ENCODE measurements around the gene ANXA2. TPM values are rescaled to one million over a fixed set of nuclear protein-coding genes. Genes with fewer than 3 reads are reported as not detected.

The ANXA2 gene
- total RNA-seq, 1 donor from 2014 or later, result 631 TPM

- no peak overlapping the region for H3K4me3 ChIP-seq (ENCODE audit: low read length in 3 of 3)
- no peak overlapping the region for H3K27ac ChIP-seq (ENCODE audit: low read depth, low read length)
- no peak overlapping the region for H3K9ac ChIP-seq (ENCODE audit: low read depth in 1 of 3, low read length in 3 of 3)
- no peaks in the 10 kb centered on the region for H3K9me3 ChIP-seq (ENCODE audit: control insufficient read depth in 3 of 3, low read length in 3 of 3)
- H3K36me3 ChIP-seq (ENCODE audit: control insufficient read depth in 3 of 3, insufficient read depth in 3 of 3, low read length in 3 of 3), result peaks cover 0 to 4% (median 0%) of the 10 kb centered on the region in 3 donors
- H3K27me3 ChIP-seq (ENCODE audit: control insufficient read depth in 3 of 3, insufficient read depth in 3 of 3, low read length in 3 of 3), result no peaks in the 10 kb centered on the region
- H3K4me1 ChIP-seq (ENCODE audit: control insufficient read depth in 3 of 3, insufficient read depth in 3 of 3, low read length in 3 of 3), result peaks cover 0 to 3% (median 0%) of the 10 kb centered on the region in 3 donors
Observed at GRCh38 chr15:60424006-60424405, 26.2 kb upstream of the ANXA2 start.

GRCh38 chr15:60423537-60423936 lies 25.8 kb upstream of the ANXA2 start:
- Histone ChIP-seq H3K36me3 (ENCODE audit: control insufficient read depth in 3 of 3, insufficient read depth in 3 of 3, low read length in 3 of 3) (peaks cover 0 to 4% (median 0%) of the 10 kb centered on the region in 3 donors), H3K4me3 (ENCODE audit: low read length in 3 of 3) (no peak overlapping the region), H3K4me1 (ENCODE audit: control insufficient read depth in 3 of 3, insufficient read depth in 3 of 3, low read length in 3 of 3) (peaks cover 0 to 3% (median 0%) of the 10 kb centered on the region in 3 donors), H3K27ac (ENCODE audit: low read depth, low read length) (no peak overlapping the region), H3K9ac (ENCODE audit: low read depth in 1 of 3, low read length in 3 of 3) (no peak overlapping the region), H3K27me3 (ENCODE audit: control insufficient read depth in 3 of 3, insufficient read depth in 3 of 3, low read length in 3 of 3) (no peaks in the 10 kb centered on the region), H3K9me3 (ENCODE audit: control insufficient read depth in 3 of 3, low read length in 3 of 3) (no peaks in the 10 kb centered on the region)

GRCh38 chr15:60421544-60421943 lies 23.8 kb upstream of the ANXA2 start:
- no peaks in the 10 kb centered on the region for H3K4me1 ChIP-seq (ENCODE audit: control insufficient read depth in 3 of 3, insufficient read depth in 3 of 3, low read length in 3 of 3)
- no peak overlapping the region for H3K4me3 ChIP-seq (ENCODE audit: low read length in 3 of 3)
- H3K27ac ChIP-seq (ENCODE audit: low read depth, low read length), result no peak overlapping the region
- H3K36me3 ChIP-seq (ENCODE audit: control insufficient read depth in 3 of 3, insufficient read depth in 3 of 3, low read length in 3 of 3), result no peaks in the 10 kb centered on the region
- H3K9ac ChIP-seq (ENCODE audit: low read depth in 1 of 3, low read length in 3 of 3), result no peak overlapping the region
- H3K27me3 ChIP-seq (ENCODE audit: control insufficient read depth in 3 of 3, insufficient read depth in 3 of 3, low read length in 3 of 3), result no peaks in the 10 kb centered on the region
- H3K9me3 ChIP-seq (ENCODE audit: control insufficient read depth in 3 of 3, low read length in 3 of 3), result no peaks in the 10 kb centered on the region

GRCh38 chr15:60420203-60420716 lies 22.5 kb upstream of the ANXA2 start:
- no peak overlapping the region for H3K27ac ChIP-seq (ENCODE audit: low read depth, low read length)
- H3K9me3 ChIP-seq (ENCODE audit: control insufficient read depth in 3 of 3, low read length in 3 of 3), result no peaks in the 10 kb centered on the region
- H3K9ac ChIP-seq (ENCODE audit: low read depth in 1 of 3, low read length in 3 of 3), result no peak overlapping the region
- H3K4me3 ChIP-seq (ENCODE audit: low read length in 3 of 3), result no peak overlapping the region
- H3K4me1 ChIP-seq (ENCODE audit: control insufficient read depth in 3 of 3, insufficient read depth in 3 of 3, low read length in 3 of 3), result no peaks in the 10 kb centered on the region
- no peaks in the 10 kb centered on the region for H3K36me3 ChIP-seq (ENCODE audit: control insufficient read depth in 3 of 3, insufficient read depth in 3 of 3, low read length in 3 of 3)
- H3K27me3 ChIP-seq (ENCODE audit: control insufficient read depth in 3 of 3, insufficient read depth in 3 of 3, low read length in 3 of 3), result no peaks in the 10 kb centered on the region

- H3K9ac ChIP-seq (ENCODE audit: low read depth in 1 of 3, low read length in 3 of 3), result no peak overlapping the region
- H3K4me1 ChIP-seq (ENCODE audit: control insufficient read depth in 3 of 3, insufficient read depth in 3 of 3, low read length in 3 of 3), result no peaks in the 10 kb centered on the region
- H3K9me3 ChIP-seq (ENCODE audit: control insufficient read depth in 3 of 3, low read length in 3 of 3), result no peaks in the 10 kb centered on the region
- H3K4me3 ChIP-seq (ENCODE audit: low read length in 3 of 3), result no peak overlapping the region
- H3K36me3 ChIP-seq (ENCODE audit: control insufficient read depth in 3 of 3, insufficient read depth in 3 of 3, low read length in 3 of 3), result no peaks in the 10 kb centered on the region
- H3K27me3 ChIP-seq (ENCODE audit: control insufficient read depth in 3 of 3, insufficient read depth in 3 of 3, low read length in 3 of 3), result no peaks in the 10 kb centered on the region
- no peak overlapping the region for H3K27ac ChIP-seq (ENCODE audit: low read depth, low read length)
Observed at GRCh38 chr15:60419753-60420152, 22.0 kb upstream of the ANXA2 start.

- Histone ChIP-seq H3K9ac (ENCODE audit: low read depth in 1 of 3, low read length in 3 of 3) (no peak overlapping the region), H3K9me3 (ENCODE audit: control insufficient read depth in 3 of 3, low read length in 3 of 3) (no peaks in the 10 kb centered on the region), H3K4me1 (ENCODE audit: control insufficient read depth in 3 of 3, insufficient read depth in 3 of 3, low read length in 3 of 3) (peaks cover 0 to 7% (median 4%) of the 10 kb centered on the region in 3 donors), H3K4me3 (ENCODE audit: low read length in 3 of 3) (no peak overlapping the region), H3K36me3 (ENCODE audit: control insufficient read depth in 3 of 3, insufficient read depth in 3 of 3, low read length in 3 of 3) (no peaks in the 10 kb centered on the region), H3K27me3 (ENCODE audit: control insufficient read depth in 3 of 3, insufficient read depth in 3 of 3, low read length in 3 of 3) (no peaks in the 10 kb centered on the region), H3K27ac (ENCODE audit: low read depth, low read length) (no peak overlapping the region)
Observed at GRCh38 chr15:60418096-60418495, 20.3 kb upstream of the ANXA2 start.

DNA sequence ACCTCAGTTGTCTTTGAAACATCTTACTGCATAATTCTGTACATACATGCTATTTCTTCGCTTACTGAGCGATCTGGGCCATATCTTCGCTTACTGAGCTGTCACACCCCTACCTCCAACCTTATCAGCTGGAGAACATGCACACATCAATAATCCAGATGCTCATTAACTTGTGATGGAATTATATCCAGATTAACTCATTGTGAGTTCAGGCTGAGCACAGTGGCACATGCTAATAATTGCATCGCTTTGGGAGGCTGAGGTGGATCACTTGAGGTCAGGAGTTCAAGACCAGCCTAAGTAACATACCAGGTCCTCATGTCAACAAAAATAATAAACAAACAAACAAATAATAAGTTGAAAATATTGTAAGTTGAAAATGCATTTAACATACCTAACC lies 19.3 kb upstream of the ANXA2 start:
- Histone ChIP-seq H3K27me3 (ENCODE audit: control insufficient read depth in 3 of 3, insufficient read depth in 3 of 3, low read length in 3 of 3) (no peaks in the 10 kb centered on the region), H3K27ac (ENCODE audit: low read depth, low read length) (no peak overlapping the region), H3K9me3 (ENCODE audit: control insufficient read depth in 3 of 3, low read length in 3 of 3) (no peaks in the 10 kb centered on the region), H3K36me3 (ENCODE audit: control insufficient read depth in 3 of 3, insufficient read depth in 3 of 3, low read length in 3 of 3) (no peaks in the 10 kb centered on the region), H3K4me1 (ENCODE audit: control insufficient read depth in 3 of 3, insufficient read depth in 3 of 3, low read length in 3 of 3) (peaks cover 0 to 7% (median 4%) of the 10 kb centered on the region in 3 donors), H3K9ac (ENCODE audit: low read depth in 1 of 3, low read length in 3 of 3) (no peak overlapping the region), H3K4me3 (ENCODE audit: low read length in 3 of 3) (no peak overlapping the region)

DNA sequence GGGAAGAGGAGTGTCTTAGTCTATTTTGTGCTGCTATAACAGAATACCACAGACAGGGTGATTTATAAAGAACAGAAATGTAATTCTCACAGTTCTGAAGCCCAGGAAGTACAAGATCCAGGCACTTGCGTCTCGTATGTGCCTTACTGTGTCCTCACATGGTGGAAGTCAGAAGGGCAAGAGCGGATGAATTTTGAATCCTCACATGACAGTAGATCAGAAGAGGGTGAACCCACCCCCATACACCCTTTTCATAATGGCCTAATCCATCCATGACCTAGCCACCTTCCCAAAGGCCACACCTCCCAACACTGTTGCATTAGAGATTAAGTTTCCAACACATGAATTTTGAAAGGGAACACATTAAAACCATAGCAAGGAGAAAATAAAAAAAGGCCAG lies 18.7 kb upstream of the ANXA2 start:
- Histone ChIP-seq H3K9ac (ENCODE audit: low read depth in 1 of 3, low read length in 3 of 3) (no peak overlapping the region), H3K36me3 (ENCODE audit: control insufficient read depth in 3 of 3, insufficient read depth in 3 of 3, low read length in 3 of 3) (no peaks in the 10 kb centered on the region), H3K4me3 (ENCODE audit: low read length in 3 of 3) (no peak overlapping the region), H3K27me3 (ENCODE audit: control insufficient read depth in 3 of 3, insufficient read depth in 3 of 3, low read length in 3 of 3) (no peaks in the 10 kb centered on the region), H3K27ac (ENCODE audit: low read depth, low read length) (no peak overlapping the region), H3K9me3 (ENCODE audit: control insufficient read depth in 3 of 3, low read length in 3 of 3) (no peaks in the 10 kb centered on the region), H3K4me1 (ENCODE audit: control insufficient read depth in 3 of 3, insufficient read depth in 3 of 3, low read length in 3 of 3) (peaks cover 0 to 7% (median 4%) of the 10 kb centered on the region in 3 donors)

- Histone ChIP-seq H3K27ac (ENCODE audit: low read depth, low read length) (no peak overlapping the region), H3K9ac (ENCODE audit: low read depth in 1 of 3, low read length in 3 of 3) (no peak overlapping the region), H3K4me3 (ENCODE audit: low read length in 3 of 3) (no peak overlapping the region), H3K27me3 (ENCODE audit: control insufficient read depth in 3 of 3, insufficient read depth in 3 of 3, low read length in 3 of 3) (no peaks in the 10 kb centered on the region), H3K36me3 (ENCODE audit: control insufficient read depth in 3 of 3, insufficient read depth in 3 of 3, low read length in 3 of 3) (no peaks in the 10 kb centered on the region), H3K4me1 (ENCODE audit: control insufficient read depth in 3 of 3, insufficient read depth in 3 of 3, low read length in 3 of 3) (peaks cover 0 to 7% (median 4%) of the 10 kb centered on the region in 3 donors), H3K9me3 (ENCODE audit: control insufficient read depth in 3 of 3, low read length in 3 of 3) (no peaks in the 10 kb centered on the region)
Observed at GRCh38 chr15:60414016-60414682, 16.4 kb upstream of the ANXA2 start.

- no peaks in the 10 kb centered on the region for H3K9me3 ChIP-seq (ENCODE audit: control insufficient read depth in 3 of 3, low read length in 3 of 3)
- no peaks in the 10 kb centered on the region for H3K27me3 ChIP-seq (ENCODE audit: control insufficient read depth in 3 of 3, insufficient read depth in 3 of 3, low read length in 3 of 3)
- H3K9ac ChIP-seq (ENCODE audit: low read depth in 1 of 3, low read length in 3 of 3), result no peak overlapping the region
- H3K4me3 ChIP-seq (ENCODE audit: low read length in 3 of 3), result no peak overlapping the region
- no peaks in the 10 kb centered on the region for H3K36me3 ChIP-seq (ENCODE audit: control insufficient read depth in 3 of 3, insufficient read depth in 3 of 3, low read length in 3 of 3)
- H3K4me1 ChIP-seq (ENCODE audit: control insufficient read depth in 3 of 3, insufficient read depth in 3 of 3, low read length in 3 of 3), result peaks cover 0 to 11% (median 4%) of the 10 kb centered on the region in 3 donors
- H3K27ac ChIP-seq (ENCODE audit: low read depth, low read length), result no peak overlapping the region
Observed at GRCh38 chr15:60413231-60413824, 15.5 kb upstream of the ANXA2 start.

Data from skeletal muscle tissue (tissue), 4 donors.